Neuron (in vitro differentiated cells): ENCODE measurements around the gene OLFM4.
"Not testable (repeated sequence)": the region's sequence is repeated elsewhere in the genome, so short reads cannot be mapped to it uniquely, and the experiment has no call there.

ENCODE experiments used
- H2AFZ ChIP-seq: one replicate; pipeline ENCODE4 v1.6.1; 2013; ENCODE audit warnings: low read depth, mild to moderate bottlenecking, inconsistent platforms, low read length, moderate library complexity
- H3K27me3 ChIP-seq: one replicate; pipeline ENCODE4 v1.6.1; 2013; ENCODE audit warnings: low read length; ENCODE audit not compliant: insufficient read depth
- H3K36me3 ChIP-seq: one replicate; pipeline ENCODE4 v1.6.1; 2013; ENCODE audit warnings: low read length; ENCODE audit not compliant: insufficient read depth
- H3K4me1 ChIP-seq: one replicate; pipeline ENCODE4 v1.6.1; 2013; ENCODE audit warnings: low read length; ENCODE audit not compliant: insufficient read depth
- H3K4me3 ChIP-seq: 2 replicates; pipeline ENCODE4 v1.5.1; 2013; ENCODE audit warnings: mild to moderate bottlenecking, low read length, moderate library complexity
- H3K9me3 ChIP-seq: one replicate; pipeline ENCODE4 v1.6.1; 2013; ENCODE audit warnings: low read length

Gene OLFM4

DNA sequence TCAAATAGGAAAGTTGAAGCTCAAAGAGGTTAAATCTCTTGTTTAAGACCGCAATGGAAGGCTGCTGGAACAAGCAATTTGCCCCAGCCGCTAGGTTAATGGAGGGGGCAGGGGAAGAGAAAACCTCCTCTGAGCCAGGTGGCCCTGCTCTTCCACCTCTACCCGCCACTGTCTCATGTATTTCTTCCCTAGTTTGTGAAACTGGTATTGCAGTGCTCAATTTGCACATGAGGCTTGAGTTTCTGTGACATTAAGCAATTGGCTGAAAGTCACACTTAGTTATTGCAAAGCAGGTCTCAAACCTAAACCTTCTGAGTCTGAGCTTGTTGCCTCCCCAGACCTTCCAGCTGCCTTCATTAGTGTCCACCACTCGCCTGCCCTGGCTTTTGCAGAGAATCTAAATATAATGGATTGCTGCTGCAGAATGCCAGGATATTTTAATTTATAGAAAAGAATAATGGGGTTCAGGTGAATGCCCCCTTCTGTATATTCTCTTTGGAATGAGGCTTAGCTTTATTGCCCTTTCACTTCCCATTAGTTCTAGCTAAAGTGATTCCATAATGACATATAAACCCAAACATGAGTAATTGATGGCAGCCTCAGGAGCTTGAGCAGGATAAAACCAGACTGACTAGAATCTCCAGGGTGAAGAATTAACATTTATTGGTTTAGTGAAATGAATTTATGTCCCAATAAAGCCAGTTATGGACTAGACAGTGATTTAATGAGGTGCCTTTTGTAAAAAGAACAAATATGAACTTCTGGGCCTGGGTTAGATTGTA, 27.0 kb upstream of the OLFM4 start:
- Histone ChIP-seq H2AFZ (no peak overlapping the region), H3K9me3 (no peaks in the 10 kb centered on the region), H3K27me3 (no peaks in the 10 kb centered on the region), H3K36me3 (no peaks in the 10 kb centered on the region), H3K4me3 (no peak overlapping the region), H3K4me1 (no peaks in the 10 kb centered on the region)

GRCh38 chr13:53004573-53004972, 24.0 kb upstream of the OLFM4 start:
- Histone ChIP-seq H3K4me1 (no peaks in the 10 kb centered on the region), H3K9me3 (no peaks in the 10 kb centered on the region), H3K27me3 (no peaks in the 10 kb centered on the region), H2AFZ (no peak overlapping the region), H3K36me3 (no peaks in the 10 kb centered on the region), H3K4me3 (no peak overlapping the region)

- Histone ChIP-seq H3K4me1 (no peaks in the 10 kb centered on the region), H3K36me3 (no peaks in the 10 kb centered on the region), H3K4me3 (no peak overlapping the region), H3K27me3 (no peaks in the 10 kb centered on the region), H2AFZ (no peak overlapping the region), H3K9me3 (no peaks in the 10 kb centered on the region)
These were observed 23.0 kb upstream of the OLFM4 start for GRCh38 chr13:53005626-53006025.

DNA sequence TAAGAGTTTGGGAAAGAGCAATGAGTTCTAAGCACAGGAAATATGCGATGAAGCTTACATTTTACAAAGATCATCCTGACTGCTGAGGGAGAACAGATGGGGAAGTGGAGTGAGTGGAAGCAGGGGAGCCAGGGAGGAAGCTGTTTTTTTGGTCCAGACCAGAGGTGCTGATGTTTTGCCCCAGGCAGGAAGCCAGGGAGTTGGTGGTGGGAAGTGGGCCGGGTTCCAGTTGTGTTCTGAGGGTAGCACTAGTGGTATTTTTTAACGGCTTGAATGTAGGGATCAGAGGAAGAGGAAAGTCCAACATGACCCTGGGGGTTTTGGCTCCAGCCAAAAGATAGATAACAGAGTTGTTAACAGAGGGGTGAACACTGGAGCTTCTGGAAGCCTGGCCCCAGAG, 20.7 kb upstream of the OLFM4 start:
- Histone ChIP-seq H2AFZ (no peak overlapping the region), H3K27me3 (no peaks in the 10 kb centered on the region), H3K4me3 (no peak overlapping the region), H3K9me3 (no peaks in the 10 kb centered on the region), H3K36me3 (no peaks in the 10 kb centered on the region), H3K4me1 (no peaks in the 10 kb centered on the region)

DNA sequence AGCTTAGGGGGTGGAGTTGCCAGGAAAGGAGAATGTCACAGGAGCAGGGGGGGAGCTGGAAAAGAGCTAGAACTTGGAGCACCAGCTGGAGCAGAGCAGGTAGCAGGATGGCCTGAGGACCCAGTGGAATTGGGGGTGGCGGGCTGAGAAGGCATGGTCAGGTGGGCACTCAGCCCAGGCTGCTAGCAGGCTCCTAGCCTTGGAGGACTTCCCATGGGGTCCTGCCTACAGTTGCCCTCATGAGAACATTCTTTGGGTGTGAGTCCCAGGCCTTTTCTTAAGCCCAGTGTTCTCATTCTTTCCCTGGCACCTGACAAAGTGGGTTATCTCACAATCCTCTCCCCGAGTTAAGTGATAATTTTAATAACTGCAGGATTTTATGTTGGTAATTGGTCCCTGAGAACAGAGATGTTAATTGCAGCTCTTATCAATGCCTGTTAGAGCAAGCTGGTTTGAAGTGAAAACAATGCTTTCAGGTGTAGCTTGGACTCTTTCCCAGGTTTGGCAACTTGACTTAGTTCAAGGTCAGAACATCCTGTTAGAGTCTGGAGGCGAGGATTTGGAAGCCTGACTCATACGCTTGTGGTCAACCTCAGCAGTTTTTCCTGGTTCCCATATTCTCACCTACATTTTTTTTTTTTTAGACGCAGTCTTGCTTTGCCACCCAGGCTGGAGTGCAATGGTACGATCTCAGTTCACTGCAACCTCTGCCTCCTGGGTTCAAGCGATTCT, 18.1 kb upstream of the OLFM4 start:
- H3K36me3 ChIP-seq: no peaks in the 10 kb centered on the region
- peaks cover 6% of the 10 kb centered on the region for H3K4me1 ChIP-seq
- no peak overlapping the region for H2AFZ ChIP-seq
- H3K4me3 ChIP-seq: no peak overlapping the region
- no peaks in the 10 kb centered on the region for H3K27me3 ChIP-seq
- no peaks in the 10 kb centered on the region for H3K9me3 ChIP-seq

DNA sequence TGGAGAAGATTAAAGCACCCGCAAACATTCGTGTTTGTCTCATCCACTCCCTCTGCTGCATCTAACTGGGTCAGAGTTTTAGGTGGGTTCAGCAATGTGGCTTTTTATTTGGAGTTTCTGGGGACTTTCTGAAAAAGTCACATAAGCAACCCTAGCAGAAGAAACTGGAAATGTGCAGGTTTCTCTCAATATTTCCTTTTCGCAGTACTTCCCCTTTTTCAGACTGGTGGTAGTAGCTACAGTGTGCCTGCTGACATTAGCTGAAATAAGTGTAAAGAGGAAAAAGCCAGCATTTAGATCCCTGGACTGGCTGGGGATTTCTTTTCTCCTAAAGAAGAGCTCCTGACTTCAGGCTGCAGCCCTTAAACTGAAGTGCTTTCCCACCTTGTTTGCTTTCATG, 15.9 kb upstream of the OLFM4 start:
- Histone ChIP-seq H3K36me3 (no peaks in the 10 kb centered on the region), H3K27me3 (no peaks in the 10 kb centered on the region), H2AFZ (no peak overlapping the region), H3K9me3 (peaks cover 3% of the 10 kb centered on the region), H3K4me3 (no peak overlapping the region), H3K4me1 (peaks cover 6% of the 10 kb centered on the region)

DNA sequence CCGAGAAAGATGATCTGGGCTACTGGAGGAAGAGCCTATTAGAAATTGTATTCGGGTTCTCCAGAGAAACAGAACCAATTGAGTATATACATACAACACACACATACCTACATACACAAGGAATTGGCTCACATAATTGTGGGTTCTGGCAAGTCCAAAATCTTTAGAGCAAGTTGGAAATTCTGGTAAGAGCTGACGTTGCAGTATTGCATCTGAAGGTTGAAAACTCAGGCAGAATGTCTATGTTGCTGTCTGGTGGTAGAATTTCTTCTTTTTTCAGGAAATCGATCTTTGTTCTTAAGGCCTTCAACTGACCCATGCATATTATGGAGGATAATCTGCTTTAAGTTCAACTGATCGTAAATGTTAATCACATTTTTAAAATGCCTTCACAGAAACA, 15.5 kb upstream of the OLFM4 start:
- Histone ChIP-seq H3K9me3 (peaks cover 3% of the 10 kb centered on the region), H3K4me3 (no peak overlapping the region), H3K36me3 (no peaks in the 10 kb centered on the region), H3K4me1 (peaks cover 6% of the 10 kb centered on the region), H2AFZ (no peak overlapping the region), H3K27me3 (no peaks in the 10 kb centered on the region)

DNA sequence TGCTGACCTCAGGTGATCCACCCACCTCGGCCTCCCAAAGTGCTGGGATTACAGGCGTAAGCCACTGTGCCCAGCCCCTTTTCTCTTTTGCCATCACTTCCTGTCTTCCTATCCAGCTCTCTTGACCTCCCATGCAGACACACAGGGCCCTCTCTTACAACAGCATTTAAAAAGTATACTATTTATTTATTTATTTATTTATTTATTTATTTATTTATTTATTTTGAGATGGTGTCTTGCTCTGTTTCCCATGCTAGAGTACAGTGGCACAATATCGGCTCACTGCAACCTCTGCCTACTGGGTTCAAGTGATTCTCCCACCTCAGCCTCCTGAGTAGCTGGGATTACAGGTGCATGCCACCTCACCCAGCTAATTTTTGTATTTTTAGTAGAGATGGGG, 14.6 kb upstream of the OLFM4 start:
- H3K9me3 ChIP-seq: not testable (repeated sequence)

GRCh38 chr13:53014495-53015443, 13.8 kb upstream of the OLFM4 start:
- H3K27me3 ChIP-seq: no peaks in the 10 kb centered on the region
- H3K9me3 ChIP-seq: peaks cover 3% of the 10 kb centered on the region
- H3K4me1 ChIP-seq: peaks cover 8% of the 10 kb centered on the region
- H3K36me3 ChIP-seq: no peaks in the 10 kb centered on the region
- H2AFZ ChIP-seq: no peak overlapping the region
- H3K4me3 ChIP-seq: no peak overlapping the region

More for the DNA sequence above, 14.6 kb upstream of the OLFM4 start:
- not testable (repeated sequence) for H2AFZ ChIP-seq, H3K4me3 ChIP-seq, H3K4me1 ChIP-seq, H3K36me3 ChIP-seq, H3K27me3 ChIP-seq

DNA sequence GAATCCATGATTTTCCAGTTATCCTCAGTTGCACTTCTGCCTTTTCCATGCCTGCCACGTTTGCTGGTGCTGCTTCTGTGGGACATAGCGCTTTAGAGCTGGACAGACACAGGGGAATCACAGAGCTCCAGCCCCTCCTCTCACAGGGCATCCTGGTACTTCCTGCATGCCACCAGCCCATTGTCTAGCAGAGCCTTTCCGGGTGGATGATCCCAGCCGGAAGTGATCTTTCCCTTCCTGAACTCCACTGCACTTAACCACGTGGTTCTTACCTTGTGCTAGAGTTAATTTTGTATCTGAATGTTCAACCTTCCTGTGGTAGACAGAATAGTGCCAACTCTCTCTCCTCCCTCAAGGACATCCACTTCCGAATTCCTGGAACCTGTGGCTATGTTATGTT, 12.6 kb upstream of the OLFM4 start:
- Histone ChIP-seq H3K27me3 (no peaks in the 10 kb centered on the region), H3K9me3 (peaks cover 3% of the 10 kb centered on the region), H3K36me3 (no peaks in the 10 kb centered on the region), H2AFZ (no peak overlapping the region), H3K4me3 (no peak overlapping the region), H3K4me1 (peaks cover 19% of the 10 kb centered on the region)

GRCh38 chr13:53017433-53017970, 11.1 kb upstream of the OLFM4 start:
- Histone ChIP-seq H3K4me3 (no peak overlapping the region), H3K9me3 (peaks cover 3% of the 10 kb centered on the region), H3K36me3 (no peaks in the 10 kb centered on the region), H3K27me3 (no peaks in the 10 kb centered on the region), H3K4me1 (peaks cover 32% of the 10 kb centered on the region), H2AFZ (no peak overlapping the region)

GRCh38 chr13:53018690-53019647, 9.6 kb upstream of the OLFM4 start:
- no peak overlapping the region for H2AFZ ChIP-seq
- H3K27me3 ChIP-seq: no peaks in the 10 kb centered on the region
- H3K36me3 ChIP-seq: no peaks in the 10 kb centered on the region
- H3K4me3 ChIP-seq: no peak overlapping the region
- H3K4me1 ChIP-seq: peaks cover 45% of the 10 kb centered on the region
- peaks cover 3% of the 10 kb centered on the region for H3K9me3 ChIP-seq
